HG02571 (cell line): ENCODE results near the gene MYRIP.

Experiments
- ATAC-seq: cut with Tn5 transposase; IDR thresholded peaks from one replicate; pipeline ENCODE4 v1.9.1; 2021; ENCODE audit warnings: mild to moderate bottlenecking, moderate library complexity; ENCODE audit not compliant: unreplicated experiment

Gene MYRIP

GRCh38 chr3:40172560-40172959, 363.2 kb downstream of the MYRIP start:
- no peak for ATAC-seq

DNA sequence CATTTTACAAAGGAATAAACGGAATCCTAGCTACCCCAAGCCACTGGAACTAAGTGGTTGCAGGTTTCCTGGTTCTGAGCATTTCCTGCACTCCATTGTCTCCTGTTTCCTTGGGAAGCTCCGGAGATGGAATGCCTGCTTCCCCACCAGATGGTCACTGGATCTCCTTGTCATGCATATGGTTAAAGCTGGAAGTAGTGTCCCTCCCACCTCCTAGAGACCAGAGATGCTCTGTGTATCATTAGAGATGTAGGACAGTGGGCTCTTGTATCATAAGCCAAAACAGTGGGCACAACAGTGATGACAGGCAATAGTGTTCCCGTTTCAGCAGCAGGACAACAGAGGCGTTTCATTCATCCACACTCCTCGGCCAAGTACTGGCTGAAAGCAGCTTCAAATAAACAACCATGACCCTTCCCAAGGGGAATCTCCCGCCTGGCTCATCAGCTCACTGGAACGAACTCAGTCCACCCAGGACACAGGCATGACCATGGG, 363.9 kb downstream of the MYRIP start:
- no peak for ATAC-seq

DNA sequence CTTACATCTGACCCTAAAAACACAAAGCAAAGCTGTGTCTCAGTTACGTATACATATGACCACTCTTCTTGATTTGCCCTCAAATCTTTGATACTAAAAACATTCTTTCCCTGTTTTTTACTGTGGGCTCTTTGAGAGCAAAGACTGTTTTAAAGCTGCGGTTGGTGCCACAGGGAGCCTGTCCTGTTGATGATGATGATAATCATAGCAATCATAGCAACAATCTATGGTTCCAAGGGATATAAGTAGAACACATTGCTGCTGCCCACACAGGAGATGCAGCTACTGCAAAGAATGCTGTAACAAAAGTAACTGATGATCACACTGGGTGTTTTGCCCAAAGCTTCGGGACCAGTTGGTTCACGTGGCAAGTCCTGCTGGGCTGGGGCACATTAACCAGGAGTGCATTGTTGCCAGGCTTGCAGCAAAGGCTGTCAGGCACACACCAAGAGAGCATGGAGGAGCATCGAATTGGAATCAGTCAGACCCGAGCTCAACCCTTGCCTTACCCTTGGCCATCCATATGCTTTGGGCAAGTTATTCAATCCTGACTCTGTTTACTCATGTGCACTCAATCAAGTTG, 368.7 kb downstream of the MYRIP start:
- no peak for ATAC-seq

DNA sequence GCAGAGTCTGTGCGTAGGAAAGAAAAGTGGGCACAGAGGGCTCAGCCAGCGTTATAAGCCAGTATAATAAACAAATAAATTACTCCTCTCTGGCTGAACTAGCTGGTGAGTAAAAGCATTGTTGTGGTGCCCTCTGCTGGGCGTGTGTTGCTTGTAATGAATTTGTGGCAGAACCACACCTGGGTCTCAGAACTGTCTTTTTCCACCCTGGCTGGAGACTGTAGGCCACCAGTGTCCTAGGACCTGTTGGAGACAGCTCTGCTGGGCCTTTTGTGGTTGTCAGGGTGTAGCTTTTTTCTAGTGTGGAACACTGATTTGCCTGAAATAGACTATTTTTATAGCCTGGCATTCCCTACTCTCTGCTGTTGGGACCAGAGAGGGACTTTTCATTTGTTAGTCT, 369.6 kb downstream of the MYRIP start:
- no peak for ATAC-seq

GRCh38 chr3:40181182-40181581, 371.8 kb downstream of the MYRIP start:
- no peak for ATAC-seq

- no peak for ATAC-seq
These were observed 375.8 kb downstream of the MYRIP start for GRCh38 chr3:40185029-40185695.

DNA sequence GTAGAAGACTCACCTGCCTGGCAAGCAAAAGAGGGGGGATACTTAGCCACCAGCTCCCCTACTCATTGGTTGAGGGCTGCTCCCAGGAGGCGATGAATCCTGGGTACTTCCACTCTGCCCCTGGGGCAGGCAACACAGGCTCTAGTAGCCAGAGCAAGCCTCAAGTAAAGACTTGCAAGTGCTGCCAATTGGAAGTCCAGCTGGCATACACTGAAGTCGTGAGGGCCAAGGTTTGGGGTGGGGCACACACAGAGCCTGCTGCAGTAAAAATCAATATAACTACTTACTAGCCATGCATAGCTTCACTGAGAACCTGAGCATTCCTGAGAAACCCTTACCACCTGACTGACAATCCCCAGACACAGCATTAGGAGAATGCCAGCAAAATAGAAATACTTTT, 377.1 kb downstream of the MYRIP start:
- ATAC-seq, result no peak

GRCh38 chr3:40187945-40188344, 378.5 kb downstream of the MYRIP start:
- no peak for ATAC-seq

DNA sequence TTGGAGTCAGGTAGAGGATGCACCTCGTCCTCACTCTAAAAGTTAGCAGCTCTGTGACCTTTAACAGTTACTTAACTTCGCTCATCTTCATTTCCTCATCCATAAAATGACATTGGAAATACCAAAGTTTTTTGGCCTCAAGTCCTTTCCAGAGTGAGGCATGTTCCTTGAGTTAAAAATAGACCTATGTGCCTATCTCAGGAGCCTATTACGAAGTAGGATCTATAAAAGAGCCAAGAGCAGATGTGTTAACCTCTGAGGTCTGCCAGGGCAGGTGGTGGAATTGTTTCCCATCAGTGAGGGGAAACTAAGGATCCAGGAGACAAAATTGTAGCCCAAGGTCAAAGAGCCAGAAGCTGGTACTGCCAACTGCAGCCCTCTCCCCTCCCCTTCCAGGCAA, 379.7 kb downstream of the MYRIP start:
- ATAC-seq, result no peak

- ATAC-seq, result no peak
These were observed 380.6 kb downstream of the MYRIP start for GRCh38 chr3:40190056-40190455.

GRCh38 chr3:40191251-40191650, 381.8 kb downstream of the MYRIP start:
- ATAC-seq, result no peak

- ATAC-seq, result no peak
These were observed 382.5 kb downstream of the MYRIP start for GRCh38 chr3:40191850-40192448.

GRCh38 chr3:40192628-40193027, 383.2 kb downstream of the MYRIP start:
- no peak for ATAC-seq

DNA sequence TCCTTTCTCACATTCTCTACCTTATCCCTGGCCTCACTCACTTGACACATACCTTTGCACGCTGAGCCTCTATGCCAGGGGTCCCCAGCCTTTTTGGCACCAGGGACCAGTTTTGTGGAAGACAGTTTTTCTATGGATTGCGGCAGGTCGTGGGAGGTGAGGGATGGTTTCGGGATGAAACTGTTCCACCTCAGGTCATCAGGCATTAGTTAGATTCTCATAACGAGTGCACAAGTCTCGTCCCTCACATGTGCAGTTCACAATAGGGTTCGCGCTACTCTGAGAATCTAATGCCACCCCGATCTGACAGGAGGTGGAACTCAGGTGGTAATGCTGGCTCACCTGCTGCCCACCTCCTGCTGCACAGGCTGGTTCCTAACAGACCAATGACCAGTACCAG, 387.6 kb downstream of the MYRIP start:
- ATAC-seq, result no peak

DNA sequence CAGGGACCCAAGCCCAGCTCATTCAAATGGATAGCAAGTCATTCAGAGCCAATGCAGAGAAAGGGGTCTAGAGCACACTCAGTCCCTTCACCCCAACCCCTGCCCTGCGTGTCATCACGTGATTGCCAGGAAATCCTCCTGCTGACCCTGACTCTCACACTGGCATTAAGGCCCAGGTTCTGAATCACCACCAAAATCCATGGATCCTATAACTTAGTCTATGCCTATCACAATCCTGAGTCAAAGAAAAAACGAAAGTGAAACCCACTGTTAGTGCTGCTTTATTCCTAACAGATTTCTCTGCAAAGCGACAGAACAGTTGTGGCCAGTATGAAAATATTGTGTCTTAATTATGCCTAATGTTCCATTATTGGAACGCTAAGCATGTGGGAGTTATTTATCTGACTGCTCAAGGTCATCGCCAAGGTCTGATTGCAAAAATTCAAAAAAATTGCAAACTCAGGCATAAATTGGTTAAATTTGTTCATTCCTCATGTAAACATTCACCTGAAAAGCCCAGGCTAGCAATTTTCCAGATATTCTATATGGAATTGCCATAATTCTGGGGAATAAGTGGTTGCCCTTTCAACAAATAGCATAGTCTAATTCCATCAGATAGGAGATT, 391.4 kb downstream of the MYRIP start:
- ATAC-seq, result no peak

DNA sequence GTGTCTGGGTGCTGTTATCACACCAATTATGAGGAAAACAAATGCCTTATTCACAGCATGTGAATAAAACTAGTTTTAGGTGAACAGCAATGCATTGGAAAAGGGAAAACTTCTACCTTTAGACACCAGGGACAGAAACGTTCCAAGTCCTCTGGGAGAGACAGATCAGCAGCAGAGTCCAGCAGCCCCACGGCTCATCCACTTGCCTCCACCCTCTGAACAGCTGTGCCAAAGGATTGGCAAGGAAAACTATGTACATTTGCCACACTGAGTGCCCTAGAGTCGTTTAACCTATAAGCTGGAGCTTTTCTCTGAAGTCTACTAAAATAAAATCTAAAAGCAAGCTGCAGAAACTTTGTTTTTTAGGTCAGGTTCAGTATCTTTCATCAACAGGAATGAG, 392.4 kb downstream of the MYRIP start:
- no peak for ATAC-seq

DNA sequence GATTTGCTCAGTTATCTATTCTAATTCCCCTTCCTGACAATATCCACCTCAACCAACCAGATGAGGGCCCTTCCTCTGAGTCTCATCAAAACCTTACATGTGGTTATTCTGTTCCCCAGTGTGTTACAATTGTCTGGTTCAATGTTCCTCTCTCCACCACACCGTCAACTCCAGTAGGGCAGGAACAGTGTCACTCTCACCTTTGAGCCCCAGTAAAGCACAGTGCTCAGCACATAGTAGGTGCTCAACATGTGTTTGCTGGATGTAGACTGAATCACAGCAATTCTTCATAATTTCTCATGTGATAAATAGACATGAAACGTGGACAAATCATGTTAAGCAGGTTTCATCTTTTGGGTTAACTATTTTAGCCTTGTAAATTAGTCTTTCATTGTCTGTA, 397.1 kb downstream of the MYRIP start:
- no peak for ATAC-seq

GRCh38 chr3:40207796-40208195, 398.4 kb downstream of the MYRIP start:
- no peak for ATAC-seq

- ATAC-seq, result no peak
These were observed 398.8 kb downstream of the MYRIP start for GRCh38 chr3:40208251-40208650.

GRCh38 chr3:40211579-40211978, 402.2 kb downstream of the MYRIP start:
- ATAC-seq, result no peak

DNA sequence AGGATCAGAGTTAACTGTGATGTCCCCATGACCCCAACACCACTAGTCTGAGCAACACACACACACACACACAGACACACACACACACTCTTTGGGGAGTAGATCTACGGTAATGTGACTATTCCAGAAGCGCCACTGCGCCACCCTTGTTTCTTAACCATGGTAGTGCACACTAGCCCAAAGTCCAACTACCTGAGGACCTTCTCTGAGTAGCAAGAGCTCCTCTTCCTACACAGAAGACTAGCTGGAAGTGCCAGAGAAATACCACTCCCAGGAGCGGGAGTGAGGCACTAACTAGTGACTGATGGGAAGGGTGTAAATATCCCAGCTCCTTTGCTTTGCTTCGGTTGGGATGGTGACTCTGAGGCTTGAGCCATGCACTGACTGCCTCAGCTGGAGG, 404.1 kb downstream of the MYRIP start:
- no peak for ATAC-seq

- no peak for ATAC-seq
These were observed 405.6 kb downstream of the MYRIP start for GRCh38 chr3:40215015-40215414.
